GM19023 (cell line): ENCODE measurements around the gene YPEL3.

Experiments
- ATAC-seq: cut with Tn5 transposase; IDR thresholded peaks from one replicate; pipeline ENCODE4 v1.9.1; 2021; ENCODE audit warnings: mild to moderate bottlenecking, moderate library complexity; ENCODE audit not compliant: unreplicated experiment

YPEL3 gene

DNA sequence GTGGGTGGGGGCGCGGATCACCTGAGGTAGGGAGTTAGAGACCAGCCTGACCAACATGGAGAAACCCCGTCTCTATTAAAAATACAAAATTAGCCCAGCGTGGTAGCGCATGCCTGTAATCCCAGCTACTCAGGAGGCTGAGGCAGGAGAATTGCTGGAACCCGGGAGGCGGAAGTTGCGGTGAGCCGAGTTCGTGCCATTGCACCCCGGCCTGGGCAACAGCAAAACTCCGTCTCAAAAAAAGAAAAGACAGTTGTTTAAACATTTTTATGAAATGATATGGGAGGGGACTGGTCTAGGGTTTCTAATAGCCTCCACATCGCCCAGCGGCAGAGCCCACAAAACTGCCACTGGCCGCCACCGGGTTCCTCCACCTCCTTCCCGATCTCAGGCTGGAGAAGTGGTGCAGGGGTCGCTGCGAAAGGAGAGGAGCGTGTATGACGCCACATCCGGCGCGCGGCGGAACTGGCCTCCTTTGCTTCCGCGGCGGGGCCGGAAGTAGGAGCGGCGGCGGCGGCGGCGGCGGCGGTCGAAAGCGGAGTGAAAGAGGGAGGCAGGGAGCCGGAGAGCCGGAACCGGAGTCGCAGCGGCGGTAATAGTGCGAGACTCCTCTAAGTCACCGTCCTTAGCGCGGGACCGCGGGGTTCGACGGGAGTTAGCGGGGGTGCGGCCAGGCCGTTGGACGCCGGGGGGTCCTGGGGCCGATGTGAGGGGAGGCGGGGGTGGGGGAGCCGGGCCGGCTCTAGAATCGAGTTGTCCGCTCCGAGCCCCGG lies 20.3 kb downstream of the YPEL3 start, which contains the start of gene PPP4C:
PPP4C (plus strand) TSS at position 492 of the 773 bp plus-strand sequence. CDS start 384 bp downstream, outside the sequence.
- peak; percentile 70 for ATAC-seq

DNA sequence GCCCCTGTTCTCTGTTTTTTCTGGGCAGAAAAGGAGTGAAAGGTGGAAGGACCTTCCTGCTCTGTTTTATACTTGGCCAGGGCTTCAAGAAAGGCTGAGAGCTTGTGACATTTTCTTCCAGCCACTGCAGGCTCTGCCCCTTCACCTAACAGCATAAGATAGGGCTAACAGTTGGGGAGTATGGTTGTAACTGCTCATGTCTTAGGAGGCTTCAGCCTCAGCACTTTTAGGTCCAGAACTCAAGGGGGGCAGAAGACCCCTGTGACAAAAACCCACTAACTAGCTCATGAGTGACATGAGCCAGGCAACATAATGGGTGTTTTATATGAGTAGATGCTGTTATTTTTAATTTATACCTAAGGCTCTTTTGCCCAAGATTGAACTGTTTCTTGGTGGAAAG lies 25.5 kb downstream of the YPEL3 start:
- ATAC-seq: no peak

DNA sequence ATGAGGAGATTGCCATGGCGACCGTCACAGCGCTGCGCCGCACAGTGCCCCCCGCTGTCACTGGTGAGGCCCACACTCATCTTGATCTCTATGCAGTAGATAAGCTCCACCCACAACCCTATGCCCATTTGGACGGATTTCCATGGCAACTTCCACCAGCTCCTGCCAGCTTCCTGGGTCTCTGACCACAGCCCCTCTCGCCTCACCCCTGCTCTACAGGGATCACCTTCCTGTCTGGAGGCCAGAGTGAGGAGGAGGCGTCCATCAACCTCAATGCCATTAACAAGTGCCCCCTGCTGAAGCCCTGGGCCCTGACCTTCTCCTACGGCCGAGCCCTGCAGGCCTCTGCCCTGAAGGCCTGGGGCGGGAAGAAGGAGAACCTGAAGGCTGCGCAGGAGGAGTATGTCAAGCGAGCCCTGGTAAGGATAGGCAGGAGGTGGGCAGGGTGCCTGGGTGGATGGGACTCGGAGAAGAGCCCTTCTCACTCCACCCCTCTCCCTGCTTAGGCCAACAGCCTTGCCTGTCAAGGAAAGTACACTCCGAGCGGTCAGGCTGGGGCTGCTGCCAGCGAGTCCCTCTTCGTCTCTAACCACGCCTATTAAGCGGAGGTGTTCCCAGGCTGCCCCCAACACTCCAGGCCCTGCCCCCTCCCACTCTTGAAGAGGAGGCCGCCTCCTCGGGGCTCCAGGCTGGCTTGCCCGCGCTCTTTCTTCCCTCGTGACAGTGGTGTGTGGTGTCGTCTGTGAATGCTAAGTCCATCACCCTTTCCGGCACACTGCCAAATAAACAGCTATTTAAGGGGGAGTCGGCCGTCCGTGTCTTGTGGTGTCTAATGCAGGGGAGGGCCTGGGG lies 26.2 kb downstream of the YPEL3 start:
- no peak for ATAC-seq

DNA sequence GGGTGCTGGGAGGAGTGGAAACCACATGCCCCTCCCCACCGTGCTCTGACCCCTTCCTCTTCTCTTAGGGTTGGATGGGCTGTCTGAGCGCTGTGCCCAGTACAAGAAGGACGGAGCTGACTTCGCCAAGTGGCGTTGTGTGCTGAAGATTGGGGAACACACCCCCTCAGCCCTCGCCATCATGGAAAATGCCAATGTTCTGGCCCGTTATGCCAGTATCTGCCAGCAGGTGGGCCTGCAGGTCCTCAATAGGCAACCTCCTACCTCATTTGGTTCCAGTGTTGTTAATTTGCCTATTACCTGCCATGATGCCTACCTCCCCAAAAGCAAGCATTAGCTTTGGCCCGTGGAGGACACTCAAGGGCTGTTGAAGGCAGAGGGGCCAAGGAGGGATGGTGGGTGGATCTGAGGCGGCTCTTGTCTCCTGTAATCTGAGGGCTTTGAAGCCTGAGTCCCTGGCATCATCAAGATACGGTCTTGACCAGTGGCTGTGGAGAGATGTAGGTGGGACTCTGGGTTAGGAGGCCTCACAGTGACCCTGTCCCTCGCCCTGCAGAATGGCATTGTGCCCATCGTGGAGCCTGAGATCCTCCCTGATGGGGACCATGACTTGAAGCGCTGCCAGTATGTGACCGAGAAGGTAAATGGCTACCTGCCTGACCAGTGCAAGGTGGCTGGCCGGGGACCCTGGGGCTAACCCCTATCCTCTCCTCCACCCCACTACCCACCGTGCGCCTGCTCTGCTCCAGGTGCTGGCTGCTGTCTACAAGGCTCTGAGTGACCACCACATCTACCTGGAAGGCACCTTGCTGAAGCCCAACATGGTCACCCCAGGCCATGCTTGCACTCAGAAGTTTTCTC lies 27.0 kb downstream of the YPEL3 start:
- no peak for ATAC-seq

DNA sequence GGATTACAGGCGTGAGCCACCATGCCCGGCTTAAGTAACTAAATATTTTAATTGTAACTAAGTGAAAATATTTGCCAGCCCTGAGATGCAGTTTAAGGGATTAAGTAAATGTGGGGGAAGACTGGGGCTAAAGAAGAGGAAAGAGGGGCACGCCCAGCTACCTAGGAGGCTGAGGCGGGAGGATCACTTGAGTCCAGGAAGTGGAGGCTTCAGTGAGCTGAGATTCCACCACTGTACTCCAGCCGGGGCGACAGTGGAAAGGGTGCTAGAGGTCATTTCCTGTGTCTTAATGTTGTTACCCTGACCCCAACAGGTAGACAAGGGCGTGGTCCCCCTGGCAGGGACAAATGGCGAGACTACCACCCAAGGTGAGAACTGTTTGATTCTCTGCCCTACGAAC lies 27.7 kb downstream of the YPEL3 start:
- no peak for ATAC-seq

DNA sequence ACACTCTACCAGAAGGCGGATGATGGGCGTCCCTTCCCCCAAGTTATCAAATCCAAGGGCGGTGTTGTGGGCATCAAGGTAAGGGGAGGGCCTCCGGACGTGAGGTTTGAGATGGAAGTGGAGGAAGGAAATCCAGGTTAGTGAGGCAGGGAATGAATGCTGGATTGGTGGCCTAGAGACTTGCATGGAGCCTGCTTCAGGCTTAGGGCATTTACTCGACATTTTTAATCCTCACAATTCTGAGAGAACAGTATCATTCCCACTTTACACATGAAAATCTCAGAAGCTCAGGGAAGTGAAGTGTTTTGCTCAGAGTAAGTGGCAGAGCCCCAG lies 28.5 kb downstream of the YPEL3 start:
- ATAC-seq: no peak

DNA sequence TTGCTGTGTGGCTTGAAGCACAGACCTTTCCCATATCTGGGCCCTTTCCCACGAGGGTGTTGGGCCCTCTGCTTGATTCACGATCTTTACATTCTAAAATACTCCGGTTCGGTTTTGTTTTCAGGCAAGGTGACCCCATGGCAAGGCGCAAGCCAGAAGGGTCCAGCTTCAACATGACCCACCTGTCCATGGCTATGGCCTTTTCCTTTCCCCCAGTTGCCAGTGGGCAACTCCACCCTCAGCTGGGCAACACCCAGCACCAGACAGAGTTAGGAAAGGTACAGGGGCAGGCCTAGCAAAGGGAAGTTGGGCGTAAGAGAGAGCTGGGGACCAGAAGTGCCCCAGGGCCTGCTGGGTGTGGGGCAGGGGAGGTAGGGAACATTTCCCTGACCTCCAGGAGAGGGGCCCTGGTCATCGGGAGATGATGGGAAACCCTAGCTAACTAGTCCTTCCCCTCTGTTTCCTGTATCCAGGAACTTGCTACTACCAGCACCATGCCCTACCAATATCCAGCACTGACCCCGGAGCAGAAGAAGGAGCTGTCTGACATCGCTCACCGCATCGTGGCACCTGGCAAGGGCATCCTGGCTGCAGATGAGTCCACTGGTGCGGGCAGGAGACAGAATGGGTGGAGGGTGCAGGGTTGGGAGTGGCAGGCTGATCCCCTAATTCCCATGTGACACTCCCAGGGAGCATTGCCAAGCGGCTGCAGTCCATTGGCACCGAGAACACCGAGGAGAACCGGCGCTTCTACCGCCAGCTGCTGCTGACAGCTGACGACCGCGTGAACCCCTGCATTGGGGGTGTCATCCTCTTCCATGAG lies 29.0 kb downstream of the YPEL3 start:
- ATAC-seq: no peak

DNA sequence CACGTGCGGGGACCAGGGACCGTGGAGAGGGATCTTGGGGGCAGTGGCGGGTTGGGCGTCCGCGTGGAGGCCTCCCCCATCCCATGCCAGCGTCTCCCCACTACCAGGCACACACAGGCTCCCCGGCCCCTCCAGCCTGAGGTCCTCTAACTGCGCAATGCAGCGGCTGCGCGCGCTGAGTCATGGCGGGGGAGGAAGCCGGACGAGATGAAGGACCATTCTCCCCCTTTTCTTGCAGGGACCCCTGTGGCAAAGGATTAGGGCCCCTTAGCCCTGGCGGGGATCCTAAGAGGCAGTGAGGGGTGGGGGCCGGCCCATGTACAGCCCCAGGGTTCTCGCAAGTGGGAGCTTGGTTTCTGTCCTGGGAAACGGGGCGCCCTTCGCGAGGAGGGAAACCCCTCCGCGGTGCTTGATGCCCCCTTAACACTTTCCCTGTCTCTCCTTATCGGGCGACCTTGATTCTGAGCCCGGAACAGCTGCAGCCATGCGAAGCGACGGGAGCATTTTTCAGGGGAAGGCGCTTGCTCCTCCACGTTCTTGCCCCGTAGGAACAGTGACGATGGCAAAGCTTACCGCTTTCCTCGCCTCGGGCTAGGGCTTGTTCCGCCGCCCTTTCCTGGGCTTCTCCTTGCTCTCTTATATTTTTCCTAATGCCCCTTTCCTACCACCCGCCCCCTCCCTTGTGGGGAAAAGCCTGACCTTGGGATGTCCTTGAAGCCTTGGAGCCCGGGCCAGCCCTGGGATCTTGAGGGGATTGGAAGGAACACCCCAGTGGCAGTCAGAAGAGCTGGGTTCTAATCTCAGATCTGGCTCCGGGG lies 29.9 kb downstream of the YPEL3 start:
- ATAC-seq: no peak

DNA sequence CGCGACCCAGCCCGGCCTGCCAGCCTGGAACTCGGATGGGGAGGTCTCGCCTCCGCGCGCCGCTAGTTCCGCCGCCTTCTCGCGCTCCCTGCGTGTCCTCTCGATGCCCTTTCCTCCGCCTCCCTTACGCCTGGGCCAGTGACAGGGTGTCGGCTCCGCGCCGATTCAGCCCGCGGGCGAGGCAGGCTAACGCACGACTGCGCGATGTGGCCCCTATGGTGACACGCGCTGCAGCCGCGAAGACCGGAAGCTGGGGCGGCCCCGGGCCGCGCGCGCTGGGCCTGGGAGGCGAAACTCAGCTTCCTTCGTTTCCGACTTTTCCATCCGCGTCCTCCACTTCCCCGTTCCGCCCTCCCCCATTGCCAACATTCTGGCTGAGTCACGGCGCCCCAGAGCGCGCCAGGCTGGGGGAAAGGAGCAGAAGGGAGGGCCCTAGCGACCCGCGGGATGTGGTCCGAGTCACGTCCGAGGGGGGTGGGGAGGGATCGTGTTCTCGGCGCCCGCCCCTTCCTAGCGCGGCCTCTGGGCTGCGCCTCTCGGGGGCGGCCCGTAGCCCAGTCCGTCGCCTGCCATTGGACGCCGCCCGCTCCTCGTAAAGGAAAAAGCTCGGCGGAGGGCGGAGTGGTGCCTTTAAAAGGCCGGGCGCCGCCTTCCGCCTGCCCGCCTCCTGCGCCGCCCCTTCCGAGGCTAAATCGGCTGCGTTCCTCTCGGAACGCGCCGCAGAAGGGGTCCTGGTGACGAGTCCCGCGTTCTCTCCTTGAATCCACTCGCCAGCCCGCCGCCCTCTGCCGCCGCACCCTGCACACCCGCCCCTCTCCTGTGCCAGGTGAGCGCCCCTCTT lies 30.7 kb downstream of the YPEL3 start, which contains the start of gene ALDOA:
ALDOA (plus strand) TSS at position 659 of the 841 bp plus-strand sequence. CDS start 1,138 bp downstream, outside the sequence.
- peak; percentile 79 for ATAC-seq

DNA sequence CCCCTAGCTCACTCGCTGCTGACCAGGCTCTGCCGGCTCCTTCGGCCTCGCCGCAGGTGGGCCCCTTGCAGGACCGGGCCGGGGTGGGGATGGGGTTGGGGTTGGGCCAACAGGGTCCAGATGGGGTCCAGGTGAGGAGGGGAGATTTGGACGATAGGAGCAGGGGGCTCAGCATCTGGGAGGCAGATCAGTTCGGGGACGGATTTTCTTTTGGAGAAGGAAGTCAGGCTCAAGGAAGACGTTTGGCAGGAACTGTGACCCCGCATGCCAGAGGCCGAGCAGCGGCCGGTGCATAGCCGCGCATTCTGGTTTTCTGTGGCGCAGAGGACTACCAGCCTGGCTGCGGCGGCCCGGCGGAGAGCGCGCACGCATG lies 31.3 kb downstream of the YPEL3 start:
- no peak for ATAC-seq

DNA sequence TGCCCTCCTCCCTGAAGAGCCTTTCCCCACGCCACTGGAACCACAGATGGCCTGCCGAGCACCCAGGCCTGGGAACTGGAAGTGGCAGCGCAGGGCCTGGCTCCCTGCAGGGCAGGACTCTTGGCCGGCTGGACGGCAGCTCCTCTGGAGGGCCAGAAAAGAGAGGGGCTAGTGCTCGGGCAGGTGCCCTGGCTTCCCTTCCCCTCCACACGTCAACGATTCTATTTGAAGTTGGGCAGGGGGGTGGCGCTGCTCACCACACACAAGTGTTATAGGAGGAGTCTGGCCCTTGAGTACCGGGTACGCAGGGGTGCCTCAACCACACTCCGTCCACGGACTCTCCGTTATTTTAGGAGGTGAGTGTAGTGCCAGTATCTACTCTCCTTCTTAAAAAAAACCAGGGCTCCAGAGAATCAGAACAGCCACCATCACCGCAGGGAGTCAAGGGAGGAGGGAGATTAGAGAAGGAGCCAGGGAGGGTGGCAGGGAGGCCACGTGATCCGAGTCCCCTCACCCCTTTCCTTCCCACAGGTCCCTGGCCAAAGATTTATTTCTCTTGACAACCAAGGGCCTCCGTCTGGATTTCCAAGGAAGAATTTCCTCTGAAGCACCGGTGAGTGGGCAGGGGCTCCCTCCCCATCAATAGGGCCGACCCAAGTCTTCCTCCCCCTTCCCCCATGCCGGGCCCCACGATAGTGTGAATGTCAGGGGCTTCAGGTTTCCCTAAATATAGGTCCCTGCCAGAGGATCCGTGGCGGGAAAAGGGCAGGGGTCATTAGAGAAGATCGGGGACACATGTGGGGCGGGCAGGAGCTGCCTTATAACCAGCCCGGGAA lies 31.9 kb downstream of the YPEL3 start:
- ATAC-seq: peak; percentile 27

DNA sequence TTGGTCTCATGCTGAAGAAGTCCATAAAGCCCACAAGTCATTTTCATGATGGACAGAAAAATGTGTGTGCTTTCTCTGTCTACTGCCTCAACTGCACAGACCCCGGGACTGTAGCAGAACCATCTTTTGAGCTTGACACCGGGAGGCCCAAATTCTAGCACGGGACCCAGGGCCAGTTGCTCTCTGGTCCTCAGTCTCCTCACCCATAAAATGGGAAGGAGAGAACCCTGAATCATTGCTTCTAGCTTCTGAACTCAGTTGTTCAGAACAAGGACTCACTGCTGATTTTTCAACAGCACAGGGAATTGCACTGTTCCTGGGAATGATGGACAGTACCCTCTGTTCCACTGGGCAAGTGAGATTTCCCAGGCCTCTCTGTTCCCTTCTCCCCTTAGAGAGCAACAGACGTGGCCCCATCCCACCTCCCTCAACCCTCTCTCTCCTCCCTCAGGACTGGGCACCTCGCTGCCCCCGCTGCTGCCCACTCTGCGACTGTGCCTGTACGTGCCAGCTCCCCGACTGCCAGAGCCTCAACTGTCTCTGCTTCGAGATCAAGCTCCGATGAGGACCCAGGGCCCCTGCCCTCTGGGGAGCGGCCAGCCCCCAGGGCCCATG lies 32.6 kb downstream of the YPEL3 start:
- ATAC-seq: no peak

DNA sequence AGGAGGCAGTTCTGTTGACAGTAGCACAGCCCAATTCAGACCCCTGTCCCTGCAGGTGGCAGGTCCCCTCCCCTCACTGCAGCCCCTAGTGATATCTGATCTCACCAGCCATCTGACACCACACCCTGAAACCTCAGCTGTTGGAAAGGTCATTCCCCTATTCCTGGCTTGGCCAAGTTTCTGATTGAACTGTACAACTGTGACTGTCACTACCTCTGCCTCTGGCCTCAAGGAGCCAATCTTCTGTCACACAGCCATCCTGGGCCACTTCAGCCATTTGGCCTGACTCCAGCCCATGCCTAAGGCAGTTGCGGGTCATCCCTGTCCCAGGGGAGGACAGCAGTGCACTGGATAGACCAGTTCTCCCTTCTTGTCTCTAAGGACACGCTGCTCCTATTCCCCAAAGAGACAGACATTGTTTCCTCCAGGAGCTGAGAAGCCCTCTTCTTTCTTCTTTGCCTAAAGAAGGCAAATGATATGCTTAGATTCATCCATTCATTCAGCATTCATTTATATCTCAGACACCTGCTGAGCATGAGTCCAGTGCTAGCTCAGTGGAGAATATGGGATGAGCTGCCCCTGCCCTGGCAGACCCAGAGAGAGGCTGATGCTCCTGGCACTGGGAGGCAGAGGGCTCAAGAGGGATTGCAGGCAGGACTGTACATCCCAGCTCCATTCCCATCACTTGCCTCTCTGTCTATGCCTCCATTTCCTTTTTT lies 35.0 kb downstream of the YPEL3 start:
- ATAC-seq: no peak

DNA sequence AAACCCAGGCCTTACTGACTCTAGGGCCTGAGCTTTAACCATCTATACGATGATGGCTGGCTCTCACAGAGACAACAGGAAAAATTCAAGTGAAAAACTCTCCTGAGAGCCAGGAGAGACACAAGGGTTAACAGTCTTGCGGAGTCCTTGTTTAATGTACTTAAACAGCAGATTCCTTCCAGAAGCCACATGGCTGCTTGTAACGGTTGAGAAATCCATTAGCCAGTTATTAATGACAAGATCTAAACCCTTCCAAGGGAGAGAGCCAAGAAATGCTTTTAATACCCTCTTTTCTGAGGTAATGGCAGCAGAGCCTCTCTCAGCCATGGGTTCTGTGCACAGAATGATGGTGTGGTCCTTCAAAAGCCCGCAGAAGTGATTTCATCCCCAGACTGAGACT lies 35.7 kb downstream of the YPEL3 start:
- ATAC-seq: no peak

DNA sequence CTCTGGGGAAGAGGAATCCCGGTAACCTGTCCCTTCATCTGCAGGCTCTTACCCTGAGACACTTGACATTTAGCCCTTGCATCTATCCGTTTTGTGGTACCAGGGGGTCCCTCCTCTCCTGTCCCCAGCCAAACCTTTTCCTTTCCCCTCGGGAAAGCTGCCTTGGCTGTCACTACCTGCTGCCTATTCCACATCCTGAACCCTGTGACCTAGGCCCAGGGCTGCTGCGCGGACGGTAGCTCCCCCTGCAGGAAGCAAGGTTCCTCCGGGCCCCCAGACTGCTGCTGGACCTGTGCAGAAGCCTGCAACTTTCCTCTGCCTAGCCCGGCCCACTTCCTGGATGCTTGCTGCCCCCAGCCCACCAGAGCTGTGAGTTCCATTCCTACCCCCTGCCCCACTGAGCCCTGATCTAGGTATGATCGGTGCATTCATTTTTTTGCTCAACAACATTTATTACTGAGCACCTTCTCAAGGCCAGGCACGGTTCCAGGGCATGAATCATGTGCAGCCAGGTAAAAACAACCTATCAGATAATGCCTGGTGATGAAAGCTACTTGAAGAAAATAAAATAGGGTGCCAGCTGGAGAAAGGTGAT lies 41.0 kb downstream of the YPEL3 start:
- no peak for ATAC-seq

DNA sequence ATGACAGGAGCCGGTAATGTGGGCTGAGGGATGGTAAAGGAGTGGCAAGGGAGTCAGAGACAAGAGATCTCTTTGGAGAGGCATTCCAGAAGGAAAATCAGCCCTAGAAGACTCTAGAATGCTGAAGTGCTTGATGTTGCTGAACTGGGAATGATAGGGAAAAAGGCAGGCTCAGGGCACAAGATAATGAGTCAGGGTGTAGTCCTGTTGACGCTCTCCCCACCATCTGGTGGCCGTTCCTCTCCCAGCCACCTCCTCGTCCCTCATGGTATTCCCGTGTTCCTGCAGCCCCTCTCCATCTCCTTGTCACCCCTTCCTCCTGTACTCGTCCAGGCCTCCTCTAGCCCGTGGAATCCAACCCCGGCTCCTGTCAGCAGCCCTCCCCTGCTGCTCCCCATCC lies 41.6 kb downstream of the YPEL3 start:
- ATAC-seq: no peak
